Gastroesophageal sphincter (tissue), 3 donors: ENCODE results near the gene CAMKK1.

ENCODE experiments used
- CTCF ChIP-seq, 4 experiments: fragments of 200-600 bp in 2 of 4; fragments of 450-650 bp in 2 of 4; sonication (generic) in 1 of 4; IDR thresholded peaks; one replicate each; pipeline ENCODE4 v1.5.1; 2017 to 2019; ENCODE audit warnings: antibody characterized with exemption in 4 of 4, mild to moderate bottlenecking in 2 of 4, moderate library complexity in 2 of 4
- POLR2A ChIP-seq, 2 donors: fragments of 450-650 bp; IDR thresholded peaks; one replicate each; pipeline ENCODE4 v1.6.1; 2017; ENCODE audit warnings: antibody characterized with exemption in 2 of 2, mild to moderate bottlenecking in 2 of 2, moderate library complexity in 1 of 2
- POLR2AphosphoS5 ChIP-seq: sonication (generic); formaldehyde crosslinking; IDR thresholded peaks from one replicate; pipeline ENCODE4 v1.6.1; 2017; ENCODE audit warnings: antibody characterized with exemption

DNA sequence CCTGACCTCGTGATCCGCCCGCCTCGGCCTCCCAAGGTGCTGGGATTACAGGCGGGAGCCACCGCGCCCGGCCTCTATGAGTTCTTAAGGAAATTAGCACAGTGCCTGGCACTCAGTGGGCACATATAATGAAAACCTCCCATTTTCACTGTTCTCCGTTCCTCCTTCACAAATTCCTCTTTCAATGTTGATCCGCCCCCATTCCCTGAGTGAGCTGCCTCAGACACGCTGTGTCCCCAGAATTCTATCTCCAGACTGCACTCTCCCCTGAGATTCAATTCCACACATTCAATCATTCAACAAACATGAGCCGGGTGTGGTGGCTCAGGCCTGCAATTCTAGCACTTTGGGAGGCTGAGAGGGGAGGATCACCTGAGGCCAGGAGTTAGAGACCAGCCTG lies 16.4 kb upstream of the CAMKK1 start:
- TF ChIP-seq CTCF (IDR thresholded peaks at IDR 0.05): no peak
- no peak for TF ChIP-seq POLR2AphosphoS5
- no peak for TF ChIP-seq POLR2A (IDR thresholded peaks at IDR 0.05)
